Activated T-cell treated with anti-CD3 and anti-CD28 coated beads, Interleukin-2, amount 50 U/mL, for 72 hours (primary cell): ENCODE measurements around the gene AKR1C3. TPM values are rescaled to one million over a fixed set of nuclear protein-coding genes. Genes with fewer than 3 reads are reported as not detected.
"Not testable (repeated sequence)": the region's sequence is repeated elsewhere in the genome, so short reads cannot be mapped to it uniquely, and the experiment has no call there.

ENCODE experiments used
- ATAC-seq, 2 donors: fragments of 150-1000 bp; cut with Tn5 transposase; replicated peaks in 1 of 2; 2 replicates each; pipeline ENCODE4 v1.10.0; 2021; ENCODE audit warnings: moderate library complexity in 2 of 2, mild to moderate bottlenecking in 1 of 2
- DNase-seq, 2 donors: peaks; one replicate each; pipeline ENCODE4 v3.0.0; 2021 to 2022; ENCODE audit warnings: mixed read lengths in 1 of 2
- H3K27ac Mint-ChIP-seq: one replicate; pipeline ENCODE4 v1.8.0; 2022; ENCODE audit warnings: mild to moderate bottlenecking, moderate library complexity, mixed read lengths
- H3K27me3 Mint-ChIP-seq: one replicate; pipeline ENCODE4 v1.8.0; 2022; ENCODE audit warnings: low read depth, mixed read lengths
- H3K36me3 Mint-ChIP-seq, 2 donors: one replicate each; pipeline ENCODE4 v1.8.0; 2022; ENCODE audit warnings: mixed read lengths in 2 of 2, mild to moderate bottlenecking in 1 of 2; ENCODE audit not compliant: insufficient read depth in 2 of 2
- H3K4me1 Mint-ChIP-seq: one replicate; pipeline ENCODE4 v1.8.0; 2022; ENCODE audit warnings: low read depth, mixed read lengths
- H3K4me3 Mint-ChIP-seq, 2 donors: one replicate each; pipeline ENCODE4 v1.8.0; 2022; ENCODE audit warnings: mild to moderate bottlenecking in 2 of 2, mixed read lengths in 2 of 2, moderate library complexity in 2 of 2
- H3K9me3 Mint-ChIP-seq, 2 donors: one replicate each; pipeline ENCODE4 v1.8.0; 2022; ENCODE audit warnings: mixed read lengths in 2 of 2
- total RNA-seq, 2 donors: library from RNA; stranded (reverse); gene quantifications; one replicate each; pipeline ENCODE4 v1.2.3, GENCODE V29; 2022

The AKR1C3 gene
- total RNA-seq, 2 donors from 2014 or later = 0.44 to 0.96 TPM

DNA sequence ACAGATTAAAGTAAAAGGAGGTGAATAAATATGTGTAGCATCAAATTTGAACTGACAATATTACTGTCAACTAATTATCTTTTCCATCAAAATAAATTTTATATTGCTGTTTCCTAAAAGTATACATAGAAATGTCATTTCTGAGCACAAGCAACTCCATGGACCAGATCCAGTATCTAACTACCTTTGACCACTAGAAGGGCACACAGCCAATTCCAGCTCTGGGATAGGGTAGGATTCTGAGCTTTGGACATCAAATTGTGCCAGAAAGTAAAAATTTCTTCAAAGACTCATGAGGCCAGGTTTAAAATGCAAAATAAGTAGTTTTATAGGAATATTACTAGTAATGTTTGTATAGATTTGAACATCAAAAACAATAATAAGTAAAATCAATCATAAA, 29.7 kb downstream of the AKR1C3 start:
- H3K27ac Mint-ChIP-seq = no peak overlapping the region
- H3K27me3 Mint-ChIP-seq = no peaks in the 10 kb centered on the region
- peaks cover 6 to 8% of the 10 kb centered on the region in 2 donors for H3K36me3 Mint-ChIP-seq
- H3K9me3 Mint-ChIP-seq = peaks cover 2 to 7% of the 10 kb centered on the region in 2 donors
- H3K4me3 Mint-ChIP-seq = no peak overlapping the region
- H3K4me1 Mint-ChIP-seq = no peaks in the 10 kb centered on the region
- DNase-seq (no peak), ATAC-seq (no peak)

DNA sequence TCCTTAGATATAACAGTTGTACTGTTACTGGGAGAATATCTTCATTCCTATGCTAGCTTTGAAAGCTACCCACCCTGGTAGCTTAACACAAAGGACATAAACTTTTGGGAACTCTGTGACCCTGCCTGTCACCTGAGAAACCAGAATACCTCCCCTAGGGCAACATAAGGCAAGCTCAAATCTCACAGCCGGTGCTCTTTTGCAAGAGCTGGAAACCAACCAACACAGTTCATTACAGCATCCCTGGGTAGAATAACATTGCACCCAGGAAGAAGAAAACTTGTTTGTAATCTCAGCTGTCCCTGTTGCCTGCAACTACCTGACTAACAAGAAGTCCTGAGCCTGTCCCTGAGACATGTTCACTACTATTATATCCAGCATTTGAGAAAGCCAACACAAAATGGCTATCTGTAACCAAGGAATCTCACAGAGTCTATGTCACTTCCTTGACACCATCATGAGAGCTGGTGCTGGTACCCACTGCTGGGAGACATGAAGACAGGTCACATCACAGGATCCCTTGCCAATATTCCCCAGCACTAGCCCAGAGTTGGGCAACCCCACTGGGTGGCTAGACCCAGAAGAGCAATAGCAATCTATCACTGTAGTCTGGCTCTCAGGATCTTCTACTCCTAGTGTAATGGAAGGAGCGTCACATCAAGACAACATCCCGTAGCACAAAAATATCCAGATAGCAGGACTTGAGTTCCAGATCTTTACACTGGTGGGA, 31.3 kb downstream of the AKR1C3 start:
- Mint-ChIP-seq H3K27ac (no peak overlapping the region), H3K27me3 (no peaks in the 10 kb centered on the region), H3K4me3 (no peak overlapping the region), H3K4me1 (no peaks in the 10 kb centered on the region), H3K36me3 (peaks cover 5 to 6% of the 10 kb centered on the region in 2 donors), H3K9me3 (peaks cover 4 to 7% of the 10 kb centered on the region in 2 donors)
- DNase-seq (no peak), ATAC-seq (no peak)

DNA sequence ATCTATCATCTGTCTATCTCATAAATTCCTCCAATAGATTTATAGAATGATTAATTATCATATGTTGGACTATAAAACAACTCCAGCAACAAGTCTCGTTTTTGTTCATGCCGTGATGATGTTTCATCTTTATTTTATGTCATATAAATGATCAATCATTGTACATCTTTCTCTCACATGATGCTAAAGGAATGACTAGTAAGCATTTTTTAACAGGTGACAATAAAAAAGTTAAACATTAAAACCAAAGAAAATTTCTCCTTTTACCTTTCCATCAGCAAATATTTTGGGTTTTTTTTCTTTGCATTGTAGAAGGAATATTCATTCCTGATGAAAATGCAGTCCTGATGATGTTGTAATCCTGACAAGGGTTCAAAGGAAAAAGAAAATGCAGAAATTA, 41.4 kb downstream of the AKR1C3 start:
- ATAC-seq = no peak
- no peak overlapping the region for H3K27ac Mint-ChIP-seq
- H3K36me3 Mint-ChIP-seq = peaks cover 5 to 7% of the 10 kb centered on the region in 2 donors
- H3K4me3 Mint-ChIP-seq = no peak overlapping the region
- peaks cover 11 to 15% of the 10 kb centered on the region in 2 donors for H3K9me3 Mint-ChIP-seq
- no peaks in the 10 kb centered on the region for H3K27me3 Mint-ChIP-seq
- H3K4me1 Mint-ChIP-seq = no peaks in the 10 kb centered on the region
- DNase-seq = no peak

DNA sequence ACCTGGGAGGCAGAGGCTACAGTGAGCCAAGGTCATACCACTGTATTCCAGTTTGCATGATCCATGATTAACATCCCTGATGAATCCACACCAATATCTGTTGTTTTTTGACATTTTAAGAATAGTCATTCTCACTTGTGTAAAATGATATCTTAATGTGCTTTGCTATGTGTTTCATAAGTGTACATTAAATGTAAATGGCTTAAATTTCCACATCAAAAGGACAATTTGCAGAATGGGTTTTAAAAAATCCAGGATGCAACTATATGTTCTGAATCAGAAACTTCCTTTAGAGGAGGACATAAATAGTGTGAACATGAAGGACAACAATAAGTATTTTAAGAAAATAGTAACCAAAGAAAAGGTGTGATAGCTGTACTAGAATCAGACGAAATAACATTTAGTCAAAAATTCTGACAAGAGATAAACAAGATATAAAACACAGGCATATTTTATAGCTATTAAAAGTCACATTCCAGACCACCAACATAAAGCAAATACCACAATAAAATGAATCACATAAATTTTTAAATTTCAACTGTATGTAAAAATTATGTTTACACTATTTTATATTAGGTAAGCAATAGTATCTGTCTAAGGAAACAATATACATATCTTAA, 42.4 kb downstream of the AKR1C3 start:
- Mint-ChIP-seq H3K4me3 (no peak overlapping the region), H3K27me3 (no peaks in the 10 kb centered on the region), H3K36me3 (peaks cover 5 to 7% of the 10 kb centered on the region in 2 donors), H3K9me3 (peaks cover 11 to 15% of the 10 kb centered on the region in 2 donors), H3K27ac (no peak overlapping the region), H3K4me1 (no peaks in the 10 kb centered on the region)
- ATAC-seq = no peak
- DNase-seq = no peak

DNA sequence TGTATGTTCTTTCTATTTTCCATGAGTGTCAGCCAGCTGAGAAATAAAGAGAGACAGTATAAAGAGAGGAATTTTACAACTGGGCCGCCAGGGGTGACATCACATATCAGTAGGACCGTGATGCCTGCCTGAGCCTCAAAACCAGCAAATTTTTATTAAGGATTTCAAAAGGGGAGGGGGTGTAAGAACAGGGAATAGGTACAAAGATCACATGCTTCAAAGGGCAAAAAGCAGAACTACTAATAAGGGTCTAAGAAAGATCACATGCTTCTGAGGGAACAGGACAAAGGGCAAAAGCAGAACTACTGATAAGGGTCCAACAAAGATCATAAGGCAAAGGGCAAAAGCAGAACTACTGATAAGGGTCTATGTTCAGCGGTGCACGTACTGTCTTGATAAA, 43.5 kb downstream of the AKR1C3 start:
- not testable (repeated sequence) for H3K27ac Mint-ChIP-seq, DNase-seq, H3K36me3 Mint-ChIP-seq, H3K4me1 Mint-ChIP-seq, ATAC-seq, H3K4me3 Mint-ChIP-seq, H3K27me3 Mint-ChIP-seq
- H3K9me3 Mint-ChIP-seq = peaks cover 11 to 15% of the 10 kb centered on the region in 2 donors

DNA sequence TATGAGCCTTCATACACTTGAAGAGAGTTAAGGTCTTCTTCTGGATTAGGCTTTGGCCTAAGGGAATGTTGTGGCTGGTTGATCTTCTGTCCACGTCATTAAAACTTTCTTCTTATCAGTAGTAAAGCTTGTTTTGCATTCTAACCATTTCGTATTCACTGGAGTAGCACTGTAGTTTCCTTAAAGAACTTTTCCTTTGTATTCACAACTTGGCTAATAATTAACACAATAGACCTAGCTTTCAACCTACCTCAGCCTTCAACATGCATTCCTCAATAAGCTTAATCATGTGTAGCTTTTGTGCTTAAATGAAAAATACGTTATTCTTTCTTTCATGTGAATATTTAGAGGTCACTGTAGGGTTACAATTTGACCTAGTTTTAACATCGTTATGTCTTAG, 48.0 kb downstream of the AKR1C3 start:
- no peak overlapping the region for H3K27ac Mint-ChIP-seq
- peaks cover 9 to 12% of the 10 kb centered on the region in 2 donors for H3K9me3 Mint-ChIP-seq
- ATAC-seq (no peak), DNase-seq (no peak)
- peaks cover 3 to 7% of the 10 kb centered on the region in 2 donors for H3K36me3 Mint-ChIP-seq
- H3K27me3 Mint-ChIP-seq = no peaks in the 10 kb centered on the region
- no peaks in the 10 kb centered on the region for H3K4me1 Mint-ChIP-seq
- H3K4me3 Mint-ChIP-seq = no peak overlapping the region

DNA sequence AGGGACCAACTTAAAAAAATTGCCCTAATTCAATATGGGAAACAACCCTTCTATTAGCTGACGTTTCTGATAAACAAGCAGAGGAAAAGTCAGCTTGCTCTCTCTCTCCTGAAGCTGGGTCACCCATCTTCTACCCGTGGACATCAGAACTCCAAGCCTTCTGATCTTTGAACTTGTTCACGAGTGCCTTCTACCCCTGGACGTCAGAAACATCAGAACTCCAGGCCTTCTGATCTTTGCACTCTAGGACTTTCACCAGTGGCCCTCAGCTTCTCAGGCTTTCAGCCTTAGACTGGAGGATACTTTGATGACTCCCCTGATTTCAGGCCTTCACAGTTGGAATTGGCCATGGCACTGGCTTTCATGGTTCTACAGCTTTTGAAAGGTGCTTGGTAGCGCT, 48.9 kb downstream of the AKR1C3 start:
- H3K36me3 Mint-ChIP-seq = no peaks in the 10 kb centered on the region
- H3K9me3 Mint-ChIP-seq = peaks cover 3 to 9% of the 10 kb centered on the region in 2 donors
- H3K27me3 Mint-ChIP-seq = no peaks in the 10 kb centered on the region
- no peaks in the 10 kb centered on the region for H3K4me1 Mint-ChIP-seq
- no peak for ATAC-seq
- no peak overlapping the region for H3K4me3 Mint-ChIP-seq
- no peak overlapping the region for H3K27ac Mint-ChIP-seq
- DNase-seq = no peak

DNA sequence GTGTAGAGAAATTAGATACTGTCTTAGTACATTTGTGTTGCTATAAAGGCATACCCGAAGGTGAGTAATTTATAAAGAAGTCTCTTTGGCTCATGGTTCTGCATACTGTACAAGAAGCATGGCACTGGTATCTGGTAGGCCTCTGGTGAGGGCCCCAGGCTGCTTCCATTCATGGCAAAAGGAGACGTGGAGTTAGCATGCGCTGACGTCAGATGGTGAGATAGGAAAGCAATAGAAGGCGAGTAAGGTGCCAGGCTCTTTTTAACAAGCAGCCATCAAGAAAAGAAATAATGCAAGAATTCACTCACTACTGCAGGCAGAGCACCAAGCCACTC, 52.7 kb downstream of the AKR1C3 start:
- Mint-ChIP-seq H3K27me3 (no peaks in the 10 kb centered on the region), H3K36me3 (peaks cover 0 to 6% of the 10 kb centered on the region in 2 donors), H3K27ac (no peak overlapping the region), H3K4me1 (no peaks in the 10 kb centered on the region), H3K9me3 (peaks cover 0 to 8% of the 10 kb centered on the region in 2 donors), H3K4me3 (no peak overlapping the region)
- ATAC-seq = no peak
- DNase-seq = no peak

DNA sequence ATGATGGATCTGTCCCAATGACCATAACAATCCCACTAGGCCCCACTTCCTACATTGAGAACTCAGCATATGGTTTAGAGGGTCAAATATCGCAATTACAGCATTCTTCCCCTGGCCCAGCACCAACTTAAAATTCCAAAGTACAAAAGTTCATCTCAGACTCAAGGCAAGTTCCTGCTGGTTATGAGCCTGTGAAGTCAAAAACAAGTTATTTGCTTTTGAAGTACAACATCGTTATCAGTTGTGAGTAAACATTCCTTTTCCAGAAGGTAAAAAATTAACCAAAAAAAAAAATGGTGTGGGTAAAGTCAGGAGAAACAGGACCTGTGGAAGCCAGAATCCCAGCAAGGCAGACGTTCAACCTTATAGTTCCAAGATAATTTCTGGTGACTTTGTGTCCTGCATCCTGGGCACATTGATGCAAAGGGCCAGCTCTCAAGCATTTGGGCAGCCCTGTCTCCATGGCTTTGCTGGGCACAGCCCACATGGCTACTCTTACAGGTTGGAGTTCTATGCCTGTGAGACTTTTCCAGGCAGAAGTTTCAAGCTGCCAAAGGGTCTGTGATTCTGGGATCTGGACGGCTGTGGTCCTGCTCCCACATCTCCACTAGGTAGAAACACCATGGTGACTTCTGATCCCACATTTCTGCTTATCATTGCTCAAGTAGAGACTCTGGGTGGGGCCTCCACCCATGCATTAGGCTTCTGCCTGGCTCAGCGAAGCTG, 53.2 kb downstream of the AKR1C3 start:
- Mint-ChIP-seq H3K27me3 (no peaks in the 10 kb centered on the region), H3K36me3 (peaks cover 0 to 6% of the 10 kb centered on the region in 2 donors), H3K27ac (no peak overlapping the region), H3K9me3 (peaks cover 0 to 8% of the 10 kb centered on the region in 2 donors), H3K4me3 (no peak overlapping the region), H3K4me1 (no peaks in the 10 kb centered on the region)
- ATAC-seq = no peak
- DNase-seq = no peak

DNA sequence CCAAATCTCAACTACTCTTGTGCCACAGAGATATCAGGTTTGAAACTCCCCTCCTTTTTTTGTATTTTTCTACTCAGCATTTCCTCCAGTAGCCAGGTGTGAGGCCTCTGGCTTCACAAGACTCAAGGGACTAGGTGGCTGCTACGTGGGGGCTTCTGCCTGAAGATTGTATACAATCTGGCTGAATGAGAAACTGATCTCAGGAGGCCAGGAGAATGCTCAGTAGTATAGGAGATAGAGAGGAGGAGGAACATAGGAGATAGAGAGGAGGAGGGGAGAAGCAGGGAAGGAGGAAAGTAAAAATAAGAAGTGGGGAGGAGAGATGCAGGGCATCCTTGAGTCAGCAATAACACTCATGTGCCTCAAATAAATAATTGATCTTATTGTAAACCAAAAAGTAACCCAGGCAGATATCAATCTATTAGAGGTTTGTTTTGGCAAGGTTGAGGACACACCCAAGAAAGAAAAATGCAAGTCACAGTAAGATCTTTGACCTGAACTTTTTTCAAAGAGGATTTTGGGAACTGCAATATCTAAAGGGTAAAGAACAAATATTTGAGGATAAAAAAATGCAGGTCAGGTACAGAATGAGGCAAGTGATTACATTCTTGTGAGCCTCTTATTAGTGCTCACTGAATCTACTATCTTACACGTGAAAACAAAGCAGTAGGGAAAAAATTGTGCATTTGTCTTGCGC, 53.9 kb downstream of the AKR1C3 start:
- no peak for ATAC-seq
- no peaks in the 10 kb centered on the region for H3K27me3 Mint-ChIP-seq

DNA sequence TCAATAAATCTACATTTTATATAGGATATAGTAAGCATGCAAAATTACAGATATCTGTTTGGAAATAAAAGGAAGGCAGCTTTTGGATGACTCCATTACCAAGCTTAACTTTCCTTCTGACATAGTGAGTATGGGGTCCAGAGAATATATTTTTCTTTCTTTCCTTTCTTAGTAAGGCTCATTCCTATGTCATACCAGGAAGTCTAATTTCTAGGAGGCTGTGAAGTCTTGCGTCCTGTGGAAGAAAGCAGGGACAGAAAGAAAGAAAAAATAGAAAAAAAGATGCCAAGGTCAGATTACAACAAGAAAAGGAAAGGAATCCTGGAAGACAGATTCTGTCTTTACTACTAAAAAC, 54.4 kb downstream of the AKR1C3 start:
- ATAC-seq (no peak), DNase-seq (no peak)
- Mint-ChIP-seq H3K27me3 (no peaks in the 10 kb centered on the region), H3K4me1 (no peaks in the 10 kb centered on the region), H3K4me3 (no peak overlapping the region), H3K9me3 (peaks cover 0 to 5% of the 10 kb centered on the region in 2 donors), H3K27ac (no peak overlapping the region), H3K36me3 (peaks cover 0 to 6% of the 10 kb centered on the region in 2 donors)

More for the DNA sequence above, 53.9 kb downstream of the AKR1C3 start:
- no peak overlapping the region for H3K27ac Mint-ChIP-seq
- DNase-seq = no peak
- peaks cover 0 to 8% of the 10 kb centered on the region in 2 donors for H3K9me3 Mint-ChIP-seq
- no peaks in the 10 kb centered on the region for H3K4me1 Mint-ChIP-seq
- no peak overlapping the region for H3K4me3 Mint-ChIP-seq
- H3K36me3 Mint-ChIP-seq = peaks cover 0 to 6% of the 10 kb centered on the region in 2 donors

DNA sequence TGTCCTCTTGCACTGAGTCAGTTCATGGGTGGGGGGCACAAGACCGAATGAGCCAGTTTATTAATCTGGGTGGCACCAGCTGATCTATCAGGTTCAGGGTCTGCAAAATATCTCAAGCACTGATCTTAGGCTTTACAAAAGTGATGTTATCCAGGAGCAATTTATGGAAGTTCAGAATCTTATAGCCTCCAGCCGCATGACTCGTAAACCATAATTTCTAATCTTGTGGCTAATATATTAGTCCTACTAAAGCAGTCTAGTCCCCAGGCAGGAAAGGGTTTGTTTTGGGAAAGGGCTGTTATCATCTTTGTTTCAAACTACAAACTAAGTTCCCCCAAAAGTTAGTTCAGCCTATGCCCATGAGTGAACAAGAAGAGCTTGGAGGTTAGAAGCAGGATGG, 56.9 kb downstream of the AKR1C3 start:
- Mint-ChIP-seq H3K4me1 (no peaks in the 10 kb centered on the region), H3K36me3 (peaks cover 0 to 6% of the 10 kb centered on the region in 2 donors), H3K27me3 (no peaks in the 10 kb centered on the region), H3K27ac (no peak overlapping the region), H3K9me3 (peaks cover 0 to 5% of the 10 kb centered on the region in 2 donors), H3K4me3 (no peak overlapping the region)
- no peak for ATAC-seq
- DNase-seq = no peak

DNA sequence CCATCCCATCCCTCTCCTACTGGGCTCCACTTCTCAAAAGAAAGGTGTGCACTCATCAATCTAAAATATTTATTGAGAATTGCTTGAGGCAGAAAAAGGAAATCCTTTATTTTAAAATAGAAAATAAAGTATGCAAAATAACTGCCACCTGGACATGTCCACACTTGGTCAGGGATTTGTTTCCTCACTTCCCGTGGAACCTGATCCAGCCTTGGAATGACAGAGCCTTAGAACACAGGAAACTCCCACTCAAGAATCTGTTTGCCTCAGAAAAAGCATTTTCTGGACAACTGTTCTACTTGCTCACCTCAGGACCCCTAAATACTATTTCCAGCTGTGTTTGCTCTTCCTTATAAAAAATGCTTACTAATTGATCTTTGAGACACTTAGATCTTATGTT, 61.7 kb downstream of the AKR1C3 start:
- Mint-ChIP-seq H3K4me1 (no peaks in the 10 kb centered on the region), H3K27me3 (no peaks in the 10 kb centered on the region), H3K27ac (no peak overlapping the region), H3K36me3 (peaks cover 0 to 1% of the 10 kb centered on the region in 2 donors), H3K4me3 (no peak overlapping the region), H3K9me3 (peaks cover 1% of the 10 kb centered on the region in 2 donors)
- ATAC-seq (no peak), DNase-seq (no peak)
